22Rv1 (cell line): ENCODE measurements around the gene NKD1.

Experiments used
- H3K27ac ChIP-seq: fragments of 450-650 bp; 2 replicates; pipeline ENCODE4 v1.5.1; 2017
- ZFX ChIP-seq: fragments of 450-650 bp; IDR thresholded peaks from 2 replicates; pipeline ENCODE4 v1.6.1; 2017; ENCODE audit warnings: antibody characterized with exemption, borderline replicate concordance
- TF ChIP-seq, protein P1 (sequence below): fragments of 450-650 bp; IDR thresholded peaks from 2 replicates; pipeline ENCODE4 v1.5.1; 2017; ENCODE audit warnings: mild to moderate bottlenecking

Gene NKD1

GRCh38 chr16:50568187-50568815 is 20.1 kb downstream of the NKD1 start:
- TF ChIP-seq, protein P1, sequence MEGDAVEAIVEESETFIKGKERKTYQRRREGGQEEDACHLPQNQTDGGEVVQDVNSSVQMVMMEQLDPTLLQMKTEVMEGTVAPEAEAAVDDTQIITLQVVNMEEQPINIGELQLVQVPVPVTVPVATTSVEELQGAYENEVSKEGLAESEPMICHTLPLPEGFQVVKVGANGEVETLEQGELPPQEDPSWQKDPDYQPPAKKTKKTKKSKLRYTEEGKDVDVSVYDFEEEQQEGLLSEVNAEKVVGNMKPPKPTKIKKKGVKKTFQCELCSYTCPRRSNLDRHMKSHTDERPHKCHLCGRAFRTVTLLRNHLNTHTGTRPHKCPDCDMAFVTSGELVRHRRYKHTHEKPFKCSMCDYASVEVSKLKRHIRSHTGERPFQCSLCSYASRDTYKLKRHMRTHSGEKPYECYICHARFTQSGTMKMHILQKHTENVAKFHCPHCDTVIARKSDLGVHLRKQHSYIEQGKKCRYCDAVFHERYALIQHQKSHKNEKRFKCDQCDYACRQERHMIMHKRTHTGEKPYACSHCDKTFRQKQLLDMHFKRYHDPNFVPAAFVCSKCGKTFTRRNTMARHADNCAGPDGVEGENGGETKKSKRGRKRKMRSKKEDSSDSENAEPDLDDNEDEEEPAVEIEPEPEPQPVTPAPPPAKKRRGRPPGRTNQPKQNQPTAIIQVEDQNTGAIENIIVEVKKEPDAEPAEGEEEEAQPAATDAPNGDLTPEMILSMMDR: no peak
- no peak for TF ChIP-seq ZFX
- H3K27ac ChIP-seq: no peak overlapping the region

- TF ChIP-seq, protein P1: no peak
- no peak for TF ChIP-seq ZFX
Observed at GRCh38 chr16:50570354-50570753, 22.2 kb downstream of the NKD1 start.

DNA sequence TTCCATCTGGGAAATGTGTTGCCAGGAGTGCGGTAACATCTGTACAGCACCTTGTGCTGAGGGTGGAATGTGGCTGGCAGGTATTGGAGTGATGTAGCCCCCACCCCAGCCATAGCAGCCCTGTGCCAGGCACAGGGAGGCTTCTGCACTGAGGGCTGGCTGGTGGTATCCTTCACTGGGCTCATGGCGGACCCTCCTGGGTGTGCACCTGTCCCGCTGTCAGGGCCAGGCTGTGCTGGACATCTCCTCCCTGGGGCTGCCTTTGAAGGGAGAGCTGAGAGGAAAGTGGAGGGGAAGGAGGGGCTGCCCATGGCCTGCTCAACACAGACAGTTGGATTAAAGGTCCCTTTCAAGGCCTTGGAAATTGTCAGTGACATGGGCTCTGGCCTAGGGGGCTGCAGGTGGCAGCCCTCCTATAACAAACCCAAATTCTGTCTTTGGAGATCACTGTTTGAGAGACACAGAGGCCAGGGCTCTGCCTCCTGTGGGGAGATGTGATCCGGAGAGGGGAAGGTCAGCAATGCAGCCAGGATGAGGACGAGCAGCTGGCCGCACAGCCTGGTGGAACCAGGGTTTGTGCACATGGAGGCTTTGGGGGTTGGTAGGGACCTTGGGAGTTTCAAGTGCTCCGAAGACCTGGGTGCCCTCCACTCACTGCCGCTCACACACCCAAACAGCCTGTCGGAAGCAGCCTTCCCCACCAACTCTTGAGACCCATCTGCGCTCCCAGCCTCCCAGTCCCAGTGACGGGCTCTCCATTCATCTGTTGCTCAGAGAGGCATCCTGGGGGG is 22.8 kb downstream of the NKD1 start:
- no peak for TF ChIP-seq ZFX
- TF ChIP-seq, protein P1: no peak
- H3K27ac ChIP-seq: no peak overlapping the region

More at GRCh38 chr16:50570354-50570753, 22.2 kb downstream of the NKD1 start:
- H3K27ac ChIP-seq: no peak overlapping the region

- H3K27ac ChIP-seq: no peak overlapping the region
- no peak for TF ChIP-seq ZFX
- TF ChIP-seq, protein P1: no peak
Observed at GRCh38 chr16:50571786-50572185, 23.6 kb downstream of the NKD1 start.

DNA sequence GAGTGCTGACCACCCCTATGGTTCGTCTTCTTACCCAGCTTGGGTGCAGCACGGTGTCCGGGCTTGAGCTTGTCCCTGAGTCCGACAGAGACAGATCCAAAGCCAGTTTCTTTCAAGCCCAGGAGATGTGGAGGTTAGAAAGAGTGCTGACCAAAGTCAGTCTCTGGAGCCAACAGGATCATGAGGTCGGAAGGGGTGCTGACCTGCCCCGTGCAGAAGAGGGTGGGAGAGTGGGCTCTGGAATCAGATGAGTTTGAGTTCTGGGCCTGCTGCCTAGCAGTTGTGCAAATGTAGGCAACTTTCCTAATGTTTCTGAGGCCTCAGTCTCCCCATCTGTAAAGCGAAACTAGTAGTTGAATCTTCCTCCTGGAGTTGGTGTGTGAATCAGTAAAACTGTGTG is 24.5 kb downstream of the NKD1 start:
- TF ChIP-seq ZFX: no peak
- TF ChIP-seq, protein P1: no peak
- no peak overlapping the region for H3K27ac ChIP-seq

- TF ChIP-seq ZFX: no peak
- TF ChIP-seq, protein P1: no peak
- no peak overlapping the region for H3K27ac ChIP-seq
Observed at GRCh38 chr16:50573279-50573678, 25.1 kb downstream of the NKD1 start.
